ENCODE results near the gene HSPB6.

The HSPB6 gene

DNA sequence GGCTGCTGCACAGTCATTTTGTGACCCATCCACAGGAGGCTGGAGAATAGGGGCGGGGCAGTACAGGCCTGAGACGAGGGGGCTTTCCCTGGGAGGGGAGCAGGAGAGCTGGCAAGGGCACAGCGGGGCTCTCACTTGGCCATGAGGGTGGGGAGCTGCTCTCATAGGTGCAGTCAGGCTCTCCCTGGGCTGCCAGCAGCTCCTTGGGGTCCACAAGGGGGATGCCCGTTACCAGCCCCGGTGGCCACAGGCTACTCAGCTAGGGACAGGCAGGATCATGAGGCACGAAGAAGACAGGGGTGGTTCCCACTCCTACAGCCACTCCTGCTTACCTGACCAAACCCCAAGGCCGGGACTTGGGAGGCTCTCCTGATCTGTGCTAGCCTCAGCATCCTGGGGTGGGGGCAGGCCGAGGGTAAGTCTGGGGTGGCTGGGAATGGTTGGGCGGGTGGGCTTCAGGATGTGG, 35.0 kb upstream of the HSPB6 start:
- no peak overlapping the region for H3K27ac ChIP-seq (ENCODE audit: low read depth, low read length)
- H3K36me3 ChIP-seq (ENCODE audit: control insufficient read depth, insufficient read depth, low read length) = no peaks in the 10 kb centered on the region
- H3K9ac ChIP-seq (ENCODE audit: low read length) = no peak overlapping the region
- peaks cover 4% of the 10 kb centered on the region; the same call in 1 of the 2 replicates for H3K4me1 ChIP-seq (ENCODE audit: control insufficient read depth, insufficient read depth, low read length)
- no peaks in the 10 kb centered on the region for H3K9me3 ChIP-seq (ENCODE audit: control insufficient read depth, insufficient read depth, low read depth, low read length)
- no peak overlapping the region for H3K4me3 ChIP-seq (ENCODE audit: low read depth, low read length)
- H3K27me3 ChIP-seq (ENCODE audit: control insufficient read depth, insufficient read depth, low read length) = peaks cover 13% of the 10 kb centered on the region

DNA sequence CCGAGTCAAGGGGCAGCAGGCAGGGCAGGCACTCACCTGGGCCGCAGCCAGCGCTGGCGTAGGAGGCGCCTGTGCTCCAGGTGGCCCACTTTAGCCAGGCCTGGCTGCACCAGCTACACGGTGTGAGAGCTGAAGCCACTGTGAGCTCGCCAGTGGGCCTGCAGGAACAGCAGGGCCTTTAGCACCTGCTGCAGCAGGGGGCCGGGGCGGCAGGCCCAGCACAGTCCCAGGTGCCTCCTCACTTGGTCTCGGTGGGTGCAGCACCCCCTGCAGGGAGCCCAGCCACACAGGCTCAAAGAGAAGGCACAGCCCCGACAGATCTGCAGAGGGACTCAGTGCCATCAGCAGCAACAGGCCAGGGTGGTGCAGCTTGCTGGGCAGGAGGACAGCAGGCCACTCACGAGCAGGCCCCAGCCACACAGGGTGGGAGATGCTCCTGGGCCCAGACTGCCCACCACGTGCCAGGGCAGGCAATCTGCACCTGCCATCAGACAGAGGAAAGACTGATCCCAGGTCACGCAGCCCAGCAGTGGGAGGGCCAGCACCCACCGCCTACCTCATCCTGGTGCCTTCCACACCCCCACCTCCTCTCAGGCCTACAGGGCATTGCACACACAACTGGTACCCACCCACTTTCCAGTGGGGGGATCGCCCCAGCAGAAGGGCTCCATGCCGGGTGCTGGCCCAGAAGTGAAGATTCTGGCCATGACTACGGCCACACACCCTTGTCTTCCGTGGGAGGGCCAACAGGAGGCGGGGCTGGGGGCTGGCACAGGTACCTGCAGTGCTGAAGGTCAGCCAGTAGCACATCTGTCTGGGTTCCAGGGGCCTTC, 34.4 kb upstream of the HSPB6 start:
- Histone ChIP-seq H3K27me3 (ENCODE audit: control insufficient read depth, insufficient read depth, low read length) (peaks cover 6% of the 10 kb centered on the region), H3K9ac (ENCODE audit: low read length) (no peak overlapping the region), H3K4me3 (ENCODE audit: low read depth, low read length) (no peak overlapping the region), H3K9me3 (ENCODE audit: control insufficient read depth, insufficient read depth, low read depth, low read length) (no peaks in the 10 kb centered on the region), H3K27ac (ENCODE audit: low read depth, low read length) (no peak overlapping the region), H3K4me1 (ENCODE audit: control insufficient read depth, insufficient read depth, low read length) (0 out of 2 replicates have a peak, but pooled peaks cover 3% of the 10 kb centered on the region), H3K36me3 (ENCODE audit: control insufficient read depth, insufficient read depth, low read length) (no peaks in the 10 kb centered on the region)

DNA sequence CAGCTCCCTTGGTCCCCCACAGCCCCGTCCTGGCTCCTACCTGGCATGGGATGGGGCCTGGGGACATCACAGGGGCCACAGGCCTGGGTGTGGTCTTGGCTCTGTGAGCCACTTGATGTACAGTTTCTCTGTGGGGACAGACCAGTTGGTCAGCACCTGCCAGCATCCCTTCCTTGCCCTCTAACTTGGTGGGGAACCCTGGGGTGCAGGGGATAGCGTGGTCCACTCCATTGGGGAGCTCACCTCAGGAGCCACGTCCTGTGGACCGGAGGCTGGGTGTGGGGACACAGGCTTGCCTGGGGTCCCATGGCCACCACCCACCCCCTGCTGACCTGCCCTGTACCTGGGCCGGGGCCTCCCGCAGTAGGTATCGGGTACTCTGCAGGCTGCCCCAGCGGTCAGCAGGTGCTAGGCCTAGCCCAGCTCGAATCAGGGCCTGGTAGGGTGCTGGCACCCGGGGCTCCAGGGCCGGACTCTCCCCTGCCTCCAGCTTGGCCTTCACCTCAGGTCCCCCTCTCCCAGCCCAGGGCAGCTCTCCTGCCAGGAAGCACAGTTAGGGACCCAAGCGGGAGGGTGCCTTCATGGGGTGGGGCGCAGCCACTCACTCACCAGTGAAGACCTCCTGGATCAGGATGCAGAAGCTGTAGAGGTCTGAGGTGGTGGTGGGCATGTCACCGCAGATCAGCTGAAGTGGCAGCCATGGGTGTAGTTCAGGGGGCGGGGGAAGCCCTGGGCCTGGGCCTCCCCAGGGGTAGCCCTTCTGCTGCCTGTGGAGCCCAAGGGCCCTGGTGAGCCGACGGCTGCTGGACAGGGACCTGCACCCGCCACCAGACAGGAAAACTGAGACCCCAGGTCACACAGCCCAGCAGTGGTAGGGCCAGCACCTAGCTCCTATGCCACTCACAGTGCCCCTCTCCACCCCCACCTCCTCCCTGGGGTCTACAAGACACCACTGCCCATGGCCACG, 33.4 kb upstream of the HSPB6 start:
- Histone ChIP-seq H3K36me3 (ENCODE audit: control insufficient read depth, insufficient read depth, low read length) (no peaks in the 10 kb centered on the region), H3K27me3 (ENCODE audit: control insufficient read depth, insufficient read depth, low read length) (no peaks in the 10 kb centered on the region), H3K9me3 (ENCODE audit: control insufficient read depth, insufficient read depth, low read depth, low read length) (no peaks in the 10 kb centered on the region), H3K4me1 (ENCODE audit: control insufficient read depth, insufficient read depth, low read length) (0 out of 2 replicates have a peak, but pooled peaks cover 3% of the 10 kb centered on the region), H3K9ac (ENCODE audit: low read length) (no peak overlapping the region), H3K27ac (ENCODE audit: low read depth, low read length) (no peak overlapping the region), H3K4me3 (ENCODE audit: low read depth, low read length) (no peak overlapping the region)

DNA sequence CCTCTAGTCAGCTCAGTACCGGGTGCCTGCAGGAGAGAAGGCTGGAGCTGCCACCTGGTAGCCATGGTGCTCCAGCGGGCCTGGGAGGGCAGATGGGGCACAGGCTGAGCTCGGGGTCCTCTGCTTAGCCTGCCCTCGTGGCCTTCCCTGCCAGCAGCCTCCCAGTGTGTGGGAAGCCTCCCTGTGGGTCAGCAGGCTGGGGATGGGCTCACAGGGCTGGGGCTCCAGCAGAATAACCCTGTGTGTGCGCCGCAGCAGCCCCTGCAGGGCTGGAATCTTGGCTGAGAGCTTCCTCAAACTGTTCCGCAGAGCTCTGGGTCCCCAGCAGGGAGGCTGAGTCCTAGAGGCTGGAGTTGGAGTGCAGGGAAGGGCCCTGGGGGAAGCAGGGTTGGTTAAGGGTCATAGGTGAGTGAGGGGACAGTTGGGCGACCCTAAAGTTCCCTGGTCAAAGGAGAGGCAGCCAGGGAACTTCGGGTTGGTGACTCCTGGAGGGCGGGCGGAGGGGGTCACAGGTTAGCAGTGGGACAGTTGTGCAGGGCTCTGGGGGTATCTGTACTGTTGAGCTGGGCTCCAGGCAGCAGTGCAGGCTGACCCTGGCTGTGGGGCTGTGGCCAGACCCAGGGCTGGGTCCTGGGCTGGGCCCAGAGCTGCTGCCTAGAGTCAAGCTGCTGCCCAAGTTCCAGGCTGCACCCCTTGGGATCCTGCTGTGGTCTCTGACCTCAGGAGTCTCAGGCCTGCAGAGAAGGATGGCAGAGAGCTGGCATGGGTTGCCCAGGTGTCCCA, 32.6 kb upstream of the HSPB6 start:
- Histone ChIP-seq H3K36me3 (ENCODE audit: control insufficient read depth, insufficient read depth, low read length) (no peaks in the 10 kb centered on the region), H3K27ac (ENCODE audit: low read depth, low read length) (no peak overlapping the region), H3K9ac (ENCODE audit: low read length) (no peak overlapping the region), H3K9me3 (ENCODE audit: control insufficient read depth, insufficient read depth, low read depth, low read length) (no peaks in the 10 kb centered on the region), H3K27me3 (ENCODE audit: control insufficient read depth, insufficient read depth, low read length) (no peaks in the 10 kb centered on the region), H3K4me1 (ENCODE audit: control insufficient read depth, insufficient read depth, low read length) (0 out of 2 replicates have a peak, but pooled peaks cover 5% of the 10 kb centered on the region), H3K4me3 (ENCODE audit: low read depth, low read length) (no peak overlapping the region)

DNA sequence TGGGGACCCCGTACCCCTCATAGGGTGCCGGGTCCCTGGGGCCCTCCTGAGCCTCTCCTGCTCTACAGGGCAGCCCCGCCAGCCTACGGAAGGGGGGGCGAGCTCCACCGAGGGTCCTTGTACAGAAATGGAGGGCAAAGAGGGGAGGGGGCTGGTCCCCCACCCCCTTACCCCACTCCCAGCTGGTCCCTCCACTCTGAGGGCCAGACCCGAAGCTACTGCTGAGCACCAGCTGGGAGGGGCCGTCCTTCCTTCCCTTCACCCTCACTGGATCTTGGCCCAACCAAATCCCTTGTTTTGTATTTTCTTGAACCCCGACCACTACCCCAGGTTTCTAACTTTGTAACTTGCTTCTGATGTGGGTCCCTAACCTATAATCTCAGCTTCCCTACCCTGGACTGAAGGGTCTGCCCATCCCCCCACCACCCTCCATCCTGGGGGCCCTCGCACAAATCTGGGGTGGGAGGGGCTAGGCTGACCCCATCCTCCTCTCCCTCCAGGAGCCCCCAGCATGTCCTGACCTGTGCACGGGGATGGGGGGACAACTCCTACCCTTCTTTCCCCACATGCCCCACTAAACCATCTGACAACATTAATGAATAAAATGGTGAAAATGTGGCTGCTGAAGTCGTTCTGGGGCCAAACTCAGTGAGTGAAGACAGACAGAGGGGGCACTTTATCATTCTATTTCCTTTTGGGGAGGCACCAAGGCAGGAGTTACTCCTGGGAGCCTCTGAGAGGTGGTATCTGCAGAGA, 31.6 kb upstream of the HSPB6 start:
- H3K27ac ChIP-seq (ENCODE audit: low read depth, low read length) = no peak overlapping the region
- no peaks in the 10 kb centered on the region for H3K9me3 ChIP-seq (ENCODE audit: control insufficient read depth, insufficient read depth, low read depth, low read length)
- H3K27me3 ChIP-seq (ENCODE audit: control insufficient read depth, insufficient read depth, low read length) = no peaks in the 10 kb centered on the region
- no peaks in the 10 kb centered on the region for H3K36me3 ChIP-seq (ENCODE audit: control insufficient read depth, insufficient read depth, low read length)
- 0 out of 2 replicates have a peak, but pooled peaks cover 7% of the 10 kb centered on the region for H3K4me1 ChIP-seq (ENCODE audit: control insufficient read depth, insufficient read depth, low read length)
- no peak overlapping the region for H3K9ac ChIP-seq (ENCODE audit: low read length)
- H3K4me3 ChIP-seq (ENCODE audit: low read depth, low read length) = no peak overlapping the region

DNA sequence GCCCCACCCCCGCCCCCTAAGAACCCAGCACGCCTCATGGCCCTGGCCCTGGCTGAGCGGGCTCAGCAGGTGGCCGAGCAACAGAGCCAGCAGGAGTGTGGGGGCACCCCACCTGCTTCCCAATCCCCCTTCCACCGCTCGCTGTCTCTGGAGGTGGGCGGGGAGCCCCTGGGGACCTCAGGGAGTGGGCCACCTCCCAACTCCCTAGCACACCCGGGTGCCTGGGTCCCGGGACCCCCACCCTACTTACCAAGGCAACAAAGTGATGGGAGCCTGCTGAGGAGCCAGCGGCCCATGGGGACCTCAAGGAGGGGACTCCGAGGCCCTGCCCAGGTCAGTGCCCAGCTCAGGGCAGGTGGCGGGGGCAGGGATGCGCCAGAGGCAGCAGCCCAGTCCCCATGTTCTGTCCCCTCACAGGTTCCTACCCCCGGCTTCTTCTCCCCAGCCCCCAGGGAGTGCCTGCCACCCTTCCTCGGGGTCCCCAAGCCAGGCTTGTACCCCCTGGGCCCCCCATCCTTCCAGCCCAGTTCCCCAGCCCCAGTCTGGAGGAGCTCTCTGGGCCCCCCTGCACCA, 30.5 kb upstream of the HSPB6 start:
- Histone ChIP-seq H3K27me3 (ENCODE audit: control insufficient read depth, insufficient read depth, low read length) (no peaks in the 10 kb centered on the region), H3K9ac (ENCODE audit: low read length) (no peak overlapping the region), H3K4me3 (ENCODE audit: low read depth, low read length) (no peak overlapping the region), H3K4me1 (ENCODE audit: control insufficient read depth, insufficient read depth, low read length) (0 out of 2 replicates have a peak, but pooled peaks cover 8% of the 10 kb centered on the region), H3K36me3 (ENCODE audit: control insufficient read depth, insufficient read depth, low read length) (no peaks in the 10 kb centered on the region), H3K9me3 (ENCODE audit: control insufficient read depth, insufficient read depth, low read depth, low read length) (no peaks in the 10 kb centered on the region), H3K27ac (ENCODE audit: low read depth, low read length) (no peak overlapping the region)

DNA sequence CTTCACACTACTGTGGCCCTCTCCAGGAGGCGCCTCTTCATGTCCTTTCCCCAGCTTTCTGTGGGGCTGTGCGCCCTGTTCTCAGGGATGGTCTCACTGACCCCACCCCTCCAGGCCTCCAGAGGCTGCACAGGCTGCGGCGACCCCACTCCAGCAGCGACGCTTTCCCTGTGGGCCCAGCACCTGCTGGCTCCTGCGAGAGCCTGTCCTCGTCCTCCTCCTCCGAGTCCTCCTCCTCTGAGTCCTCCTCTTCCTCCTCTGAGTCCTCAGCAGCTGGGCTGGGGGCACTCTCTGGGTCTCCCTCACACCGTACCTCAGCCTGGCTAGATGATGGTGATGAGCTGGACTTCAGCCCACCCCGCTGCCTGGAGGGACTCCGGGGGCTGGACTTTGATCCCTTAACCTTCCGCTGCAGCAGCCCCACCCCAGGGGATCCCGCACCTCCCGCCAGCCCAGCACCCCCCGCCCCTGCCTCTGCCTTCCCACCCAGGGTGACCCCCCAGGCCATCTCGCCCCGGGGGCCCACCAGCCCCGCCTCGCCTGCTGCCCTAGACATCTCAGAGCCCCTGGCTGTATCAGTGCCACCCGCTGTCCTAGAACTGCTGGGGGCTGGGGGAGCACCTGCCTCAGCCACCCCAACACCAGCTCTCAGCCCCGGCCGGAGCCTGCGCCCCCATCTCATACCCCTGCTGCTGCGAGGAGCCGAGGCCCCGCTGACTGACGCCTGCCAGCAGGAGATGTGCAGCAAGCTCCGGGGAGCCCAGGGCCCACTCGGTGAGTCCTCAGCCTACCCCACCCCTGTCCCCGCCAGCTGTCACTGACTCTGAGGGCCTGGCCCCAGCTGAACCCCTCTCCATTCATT, 29.7 kb upstream of the HSPB6 start:
- no peak overlapping the region for H3K4me3 ChIP-seq (ENCODE audit: low read depth, low read length)
- no peaks in the 10 kb centered on the region for H3K27me3 ChIP-seq (ENCODE audit: control insufficient read depth, insufficient read depth, low read length)
- no peaks in the 10 kb centered on the region for H3K36me3 ChIP-seq (ENCODE audit: control insufficient read depth, insufficient read depth, low read length)
- H3K9me3 ChIP-seq (ENCODE audit: control insufficient read depth, insufficient read depth, low read depth, low read length) = no peaks in the 10 kb centered on the region
- no peak overlapping the region for H3K27ac ChIP-seq (ENCODE audit: low read depth, low read length)
- peaks cover 9% of the 10 kb centered on the region; the same call in 1 of the 2 replicates for H3K4me1 ChIP-seq (ENCODE audit: control insufficient read depth, insufficient read depth, low read length)
- H3K9ac ChIP-seq (ENCODE audit: low read length) = no peak overlapping the region

DNA sequence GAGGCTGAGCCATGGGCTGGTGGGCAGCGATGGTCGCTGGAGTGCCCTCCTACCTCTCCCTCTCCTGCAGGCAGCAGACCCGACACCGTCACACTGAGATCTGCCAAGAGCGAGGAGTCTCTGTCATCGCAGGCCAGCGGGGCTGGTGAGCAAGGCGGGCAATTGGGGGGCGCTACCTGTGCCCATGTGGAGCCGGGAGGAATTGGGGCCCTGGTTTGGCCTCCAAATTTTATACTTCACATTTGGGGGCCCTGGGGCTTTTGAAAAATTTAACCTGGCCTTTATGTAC, 28.5 kb upstream of the HSPB6 start:
- Histone ChIP-seq H3K9ac (ENCODE audit: low read length) (peak overlapping the region; percentile 40), H3K27me3 (ENCODE audit: control insufficient read depth, insufficient read depth, low read length) (no peaks in the 10 kb centered on the region), H3K36me3 (ENCODE audit: control insufficient read depth, insufficient read depth, low read length) (no peaks in the 10 kb centered on the region), H3K9me3 (ENCODE audit: control insufficient read depth, insufficient read depth, low read depth, low read length) (no peaks in the 10 kb centered on the region), H3K4me3 (ENCODE audit: low read depth, low read length) (peak overlapping the region; percentile 71), H3K27ac (ENCODE audit: low read depth, low read length) (no peak overlapping the region), H3K4me1 (ENCODE audit: control insufficient read depth, insufficient read depth, low read length) (peaks cover 9% of the 10 kb centered on the region; the same call in 1 of the 2 replicates)

DNA sequence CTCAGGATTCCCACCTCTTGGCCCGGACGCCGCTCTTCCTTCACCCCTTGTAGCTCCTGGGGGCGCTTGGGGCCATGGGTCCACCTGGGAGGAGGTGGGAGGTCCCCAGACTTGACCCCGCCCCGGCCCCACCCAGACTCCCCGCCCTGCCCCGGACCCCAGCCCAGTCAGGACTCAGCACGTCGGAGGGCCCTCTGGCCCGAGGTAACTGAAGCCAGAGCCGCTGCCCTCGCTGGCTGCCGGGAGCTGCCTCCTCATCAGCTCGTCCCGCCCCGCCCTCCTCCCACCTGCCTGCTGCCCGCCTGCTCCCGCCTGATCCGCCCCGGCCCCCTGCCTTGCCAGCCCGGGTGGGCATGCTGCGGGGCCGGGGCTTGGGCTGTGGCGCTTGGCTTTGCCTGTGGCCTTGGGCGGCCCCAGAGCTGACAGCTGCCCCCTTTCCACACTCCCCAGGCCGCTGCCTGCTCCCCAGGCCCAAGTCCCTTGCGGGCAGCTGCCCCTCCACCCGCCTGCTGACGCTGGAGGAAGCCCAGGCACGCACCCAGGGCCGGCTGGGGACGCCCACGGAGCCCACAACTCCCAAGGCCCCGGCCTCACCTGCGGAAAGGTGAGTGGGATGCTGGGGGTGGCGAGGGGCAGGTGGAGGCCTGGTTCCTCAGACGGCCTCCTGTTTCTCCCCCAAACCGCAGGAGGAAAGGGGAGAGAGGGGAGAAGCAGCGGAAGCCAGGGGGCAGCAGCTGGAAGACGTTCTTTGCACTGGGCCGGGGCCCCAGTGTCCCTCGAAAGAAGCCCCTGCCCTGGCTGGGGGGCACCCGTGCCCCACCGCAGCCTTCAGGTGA, 27.9 kb upstream of the HSPB6 start:
- Histone ChIP-seq H3K9me3 (ENCODE audit: control insufficient read depth, insufficient read depth, low read depth, low read length) (no peaks in the 10 kb centered on the region), H3K27ac (ENCODE audit: low read depth, low read length) (no peak overlapping the region), H3K9ac (ENCODE audit: low read length) (peak overlapping the region; percentile 40), H3K4me1 (ENCODE audit: control insufficient read depth, insufficient read depth, low read length) (peaks cover 9% of the 10 kb centered on the region; the same call in 1 of the 2 replicates), H3K4me3 (ENCODE audit: low read depth, low read length) (peak overlapping the region; percentile 71), H3K36me3 (ENCODE audit: control insufficient read depth, insufficient read depth, low read length) (no peaks in the 10 kb centered on the region), H3K27me3 (ENCODE audit: control insufficient read depth, insufficient read depth, low read length) (no peaks in the 10 kb centered on the region)
